GM23338 (cell line): ENCODE measurements around the gene SFT2D3. TPM values are rescaled to one million over a fixed set of nuclear protein-coding genes. Genes with fewer than 3 reads are reported as not detected.

Source experiments
- ATAC-seq: fragments of 200-7000 bp; cut with Tn5 transposase; 3 replicates; pipeline ENCODE4 v1.9.1; 2020
- DNase-seq: peaks from one replicate; pipeline ENCODE4 v3.0.0-alpha.2; 2015; ENCODE audit warnings: low spot score
- H2AFZ ChIP-seq: fragments of 200-600 bp; sonication (generic); 2 replicates; pipeline ENCODE4 v1.8.0; 2016; ENCODE audit warnings: antibody characterized with exemption, mild to moderate bottlenecking, moderate library complexity
- H3F3A ChIP-seq: fragments of 200-600 bp; sonication (generic); replicated peaks from 2 replicates; pipeline ENCODE4 v1.8.0; 2017; ENCODE audit warnings: antibody characterized with exemption, mixed run types, low read depth
- H3K27ac ChIP-seq: fragments of 200-600 bp; sonication (generic); 2 replicates; pipeline ENCODE4 v1.6.1; 2016; ENCODE audit warnings: low read depth
- H3K27me3 ChIP-seq: fragments of 200-600 bp; sonication (generic); 2 replicates; pipeline ENCODE4 v1.8.0; 2016; ENCODE audit warnings: mild to moderate bottlenecking, mixed run types, moderate library complexity; ENCODE audit not compliant: insufficient read depth
- H3K36me3 ChIP-seq: fragments of 200-600 bp; sonication (generic); 2 replicates; pipeline ENCODE4 v1.8.0; 2016; ENCODE audit warnings: mild to moderate bottlenecking; ENCODE audit not compliant: insufficient read depth
- H3K4me1 ChIP-seq: fragments of 200-600 bp; sonication (generic); 2 replicates; pipeline ENCODE4 v1.8.0; 2016; ENCODE audit warnings: mild to moderate bottlenecking, moderate library complexity; ENCODE audit not compliant: insufficient read depth
- H3K4me2 ChIP-seq: fragments of 200-600 bp; sonication (generic); 2 replicates; pipeline ENCODE4 v1.7.1; 2017; ENCODE audit warnings: mixed run types
- H3K4me3 ChIP-seq: fragments of 200-600 bp; sonication (generic); 2 replicates; pipeline ENCODE4 v1.6.1; 2016; ENCODE audit warnings: mixed run types
- H3K79me2 ChIP-seq: fragments of 200-600 bp; sonication (generic); replicated peaks from 2 replicates; pipeline ENCODE4 v1.8.0; 2017; ENCODE audit warnings: mild to moderate bottlenecking; ENCODE audit not compliant: insufficient read depth
- H3K9me2 ChIP-seq: fragments of 200-600 bp; sonication (generic); 2 replicates; pipeline ENCODE4 v1.8.0; 2017; ENCODE audit not compliant: insufficient read depth
- H4K20me1 ChIP-seq: fragments of 200-600 bp; sonication (generic); replicated peaks from 2 replicates; pipeline ENCODE4 v1.8.0; 2017; ENCODE audit warnings: mild to moderate bottlenecking; ENCODE audit not compliant: insufficient read depth
- H3K27ac Mint-ChIP-seq: 2 replicates; pipeline ENCODE4 v1.8.0; 2020; ENCODE audit warnings: inconsistent platforms, mild to moderate bottlenecking, moderate library complexity, mixed read lengths
- H3K27me3 Mint-ChIP-seq: 3 replicates; pipeline ENCODE4 v1.8.0; 2022; ENCODE audit warnings: low read depth, mild to moderate bottlenecking, moderate library complexity, mixed read lengths, inconsistent platforms; ENCODE audit not compliant: insufficient read depth, poor library complexity
- H3K36me3 Mint-ChIP-seq: 3 replicates; pipeline ENCODE4 v1.8.0; 2021; ENCODE audit warnings: low read depth, mild to moderate bottlenecking, inconsistent platforms, moderate library complexity, mixed read lengths
- H3K4me1 Mint-ChIP-seq: 3 replicates; pipeline ENCODE4 v1.8.0; 2020; ENCODE audit warnings: mild to moderate bottlenecking, inconsistent platforms, mixed read lengths
- H3K4me3 Mint-ChIP-seq: 3 replicates; pipeline ENCODE4 v1.8.0; 2021; ENCODE audit warnings: moderate library complexity, mild to moderate bottlenecking, inconsistent platforms, mixed read lengths
- H3K9me3 Mint-ChIP-seq: 3 replicates; pipeline ENCODE4 v1.8.0; 2020; ENCODE audit warnings: moderate library complexity, mild to moderate bottlenecking, inconsistent platforms, mixed read lengths
- CTCF ChIP-seq, 2 experiments: fragments of 200-600 bp in 1 of 2; sonication (generic) in 1 of 2; conservative IDR thresholded peaks; 2 replicates each; pipeline versions ENCODE4 v1.5.1 to v1.6.1; 2016 to 2017; ENCODE audit warnings: antibody characterized with exemption in 2 of 2, low read depth in 2 of 2, mild to moderate bottlenecking in 2 of 2, moderate library complexity in 1 of 2
- EZH2 ChIP-seq: fragments of 200-600 bp; sonication (generic); IDR thresholded peaks from one replicate; pipeline ENCODE4 v1.8.0; 2017; ENCODE audit warnings: antibody characterized with exemption, mild to moderate bottlenecking, low read depth; ENCODE audit not compliant: unreplicated experiment
- EZH2phosphoT487 ChIP-seq: fragments of 200-600 bp; sonication (generic); IDR thresholded peaks from one replicate; pipeline ENCODE4 v1.8.1; 2018; ENCODE audit warnings: antibody characterized with exemption; ENCODE audit not compliant: unreplicated experiment
- JUNB ChIP-seq: IDR thresholded peaks from one replicate; pipeline ENCODE4 v1.6.1; 2016; ENCODE audit warnings: antibody characterized with exemption; ENCODE audit not compliant: unreplicated experiment
- NANOG ChIP-seq: IDR thresholded peaks from 2 replicates; pipeline ENCODE4 v1.6.1; 2016; ENCODE audit warnings: antibody characterized with exemption, borderline replicate concordance
- POLR2AphosphoS5 ChIP-seq: IDR thresholded peaks from 2 replicates; pipeline ENCODE4 v1.6.1; 2016; ENCODE audit warnings: antibody characterized with exemption, low read depth
- STAT1 ChIP-seq: IDR thresholded peaks from one replicate; pipeline ENCODE4 v1.6.1; 2016; ENCODE audit warnings: antibody characterized with exemption; ENCODE audit not compliant: unreplicated experiment
- ZNF114 ChIP-seq: fragments of 250-450 bp; sonication (Bioruptor Pico); IDR thresholded peaks from 2 replicates; pipeline ENCODE4 v1.5.0; 2020; ENCODE audit warnings: mild to moderate bottlenecking, moderate library complexity
- ZNF331 ChIP-seq: fragments of 250-450 bp; sonication (Bioruptor Pico); IDR thresholded peaks from 2 replicates; pipeline ENCODE4 v1.5.0; 2020; ENCODE audit warnings: low read depth, mild to moderate bottlenecking, moderate library complexity
- ZNF462 ChIP-seq: fragments of 250-450 bp; sonication (Bioruptor Pico); IDR thresholded peaks from 2 replicates; pipeline ENCODE4 v1.5.0; 2020; ENCODE audit warnings: mild to moderate bottlenecking, moderate library complexity
- polyA plus RNA-seq: library from polyadenylated mRNA; unstranded; fragments of >200 nt; fragmentation: Nextera tagmentation; extraction: Ambion mirVana; gene quantifications from 2 replicates; pipeline ENCODE4 v1.2.1, GENCODE V29; 2016
- total RNA-seq: library from RNA; depleted of rRNA; stranded (reverse); fragments of >200 nt; shearing (Covaris generic); gene quantifications from 2 replicates; pipeline ENCODE4 v1.2.3, GENCODE V29; 2014

Gene SFT2D3
- total and polyA plus RNA-seq, 2 experiments from 2014 or later: 13.7 TPM; not detected in 1

GRCh38 chr2:127654838-127655175, 46.5 kb upstream of the SFT2D3 start (continued):
- TF ChIP-seq EZH2phosphoT487 (no peak), NANOG (no peak), POLR2AphosphoS5 (no peak), STAT1 (no peak), CTCF (conservative IDR thresholded peaks at IDR 0.05; ENCODE audit: low read depth in 2 of 2) (no peak)

GRCh38 chr2:127655209-127656073, 45.9 kb upstream of the SFT2D3 start:
- Histone ChIP-seq H3K4me3 (no peak overlapping the region), H3K27ac (no peak overlapping the region), H3F3A (no peaks in the 10 kb centered on the region), H3K27me3 (no peaks in the 10 kb centered on the region), H2AFZ (no peak overlapping the region), H3K36me3 (no peaks in the 10 kb centered on the region), H3K4me2 (no peak overlapping the region), H3K79me2 (no peaks in the 10 kb centered on the region), H4K20me1 (no peaks in the 10 kb centered on the region; the same call in 1 of the 2 replicates), H3K4me1 (no peaks in the 10 kb centered on the region), H3K9me2 (no peaks in the 10 kb centered on the region)
- DNase-seq: no peak
- peak; percentile 47 for ATAC-seq
- Mint-ChIP-seq H3K9me3 (no peaks in the 10 kb centered on the region), H3K27me3 (peaks cover 18% of the 10 kb centered on the region), H3K4me3 (no peak overlapping the region), H3K36me3 (no peaks in the 10 kb centered on the region; the same call in 2 of the 3 replicates), H3K4me1 (peaks cover 6% of the 10 kb centered on the region; the same call in 2 of the 3 replicates), H3K27ac (no peak overlapping the region)
- TF ChIP-seq ZNF114: no peak
- no peak for TF ChIP-seq ZNF331
- TF ChIP-seq EZH2phosphoT487: no peak

- no peak overlapping the region for H3K27ac Mint-ChIP-seq
- Histone ChIP-seq H3F3A (no peaks in the 10 kb centered on the region), H4K20me1 (no peaks in the 10 kb centered on the region; the same call in 1 of the 2 replicates), H3K4me3 (no peak overlapping the region), H3K4me1 (no peaks in the 10 kb centered on the region), H3K9me2 (no peaks in the 10 kb centered on the region), H2AFZ (no peak overlapping the region), H3K79me2 (no peaks in the 10 kb centered on the region), H3K4me2 (no peak overlapping the region), H3K27me3 (no peaks in the 10 kb centered on the region), H3K36me3 (no peaks in the 10 kb centered on the region), H3K27ac (no peak overlapping the region)
- H3K27me3 Mint-ChIP-seq: peaks cover 20% of the 10 kb centered on the region
- no peak overlapping the region for H3K4me3 Mint-ChIP-seq
- no peaks in the 10 kb centered on the region; the same call in 2 of the 3 replicates for H3K36me3 Mint-ChIP-seq
- ATAC-seq (no peak), DNase-seq (no peak)
- H3K4me1 Mint-ChIP-seq: peaks cover 6% of the 10 kb centered on the region; the same call in 2 of the 3 replicates
- no peaks in the 10 kb centered on the region for H3K9me3 Mint-ChIP-seq
- TF ChIP-seq ZNF462 (no peak), NANOG (no peak), POLR2AphosphoS5 (no peak), JUNB (no peak), EZH2 (no peak)
Observed at GRCh38 chr2:127656569-127657231, 44.6 kb upstream of the SFT2D3 start.
